Activated CD8-positive, alpha-beta memory T cell treated with anti-CD3 and anti-CD28 coated beads for 48 hours (primary cell): ENCODE measurements around the gene PRR27.
"Not testable (repeated sequence)": the region's sequence is repeated elsewhere in the genome, so short reads cannot be mapped to it uniquely, and the experiment has no call there.

ENCODE experiments used
- DNase-seq, 3 experiments: peaks; one replicate each; pipeline ENCODE4 v3.0.0-alpha.2; 2020; ENCODE audit warnings: low read depth in 2 of 3, low spot score in 2 of 3

The PRR27 gene

DNA sequence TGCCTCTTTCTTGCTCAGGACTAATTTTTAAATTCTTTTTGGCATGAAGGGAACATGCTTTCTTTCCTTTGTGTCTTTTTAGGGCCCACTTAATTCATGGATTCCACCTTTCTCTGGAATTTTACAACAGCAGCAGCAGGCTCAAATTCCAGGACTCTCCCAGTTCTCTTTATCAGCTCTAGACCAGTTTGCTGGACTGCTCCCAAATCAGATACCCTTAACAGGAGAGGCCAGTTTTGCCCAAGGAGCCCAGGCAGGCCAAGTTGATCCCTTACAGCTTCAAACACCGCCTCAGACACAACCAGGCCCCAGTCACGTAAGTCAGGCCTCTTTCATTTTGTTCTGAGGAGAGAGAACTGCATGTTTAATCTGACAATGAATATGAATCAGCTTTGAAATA is 43.8 kb downstream of the PRR27 start:
- no peak for DNase-seq

GRCh38 chr4:70203601-70204000 is 49.6 kb downstream of the PRR27 start:
- DNase-seq: no peak

GRCh38 chr4:70212752-70213151 is 58.7 kb downstream of the PRR27 start:
- DNase-seq: not testable (repeated sequence)
